Psoas muscle (tissue), 7 donors: ENCODE results near the gene TMEM238L. TPM values are rescaled to one million over a fixed set of nuclear protein-coding genes. Genes with fewer than 3 reads are reported as not detected.

Experiments
- polyA plus RNA-seq, 3 donors: library from polyadenylated mRNA; stranded (reverse); fragments of 200-250 nt; gene quantifications; one replicate each; pipeline ENCODE4 v1.2.3, GENCODE V29; 2013
- total RNA-seq, 4 donors: library from RNA; stranded (reverse); fragmentation: NEBNext Ultra II Directional in 2 of 4; extraction: Animal tissue kit (Norgen Biotek cat#: 25700) in 2 of 4; gene quantifications; one replicate each; pipeline versions ENCODE4 v1.2.1 to v1.2.4, GENCODE V29; 2021 to 2023
- donor health status: healthy with polysubstance abuse.
- donor health status: DM: no; HTN: no; CAD: no; lungs with moderate emphysema.
- donor health status: Bipolar disorder and iron deficiency.
- donor health status: healthy.
- donor health status: DM: no; HTN: no; CAD: no.
- donor health status: DM: no; HTN: no; CAD: no.
- donor health status: DM: yes; HTN: yes; CAD: no.

Gene TMEM238L
- total and polyA plus RNA-seq, 7 donors: 0.03 to 0.07 TPM; not detected in 5

Other genes starting within 250 kb of the TMEM238L start
- gene MYH3, start 146.8 kb downstream of the TMEM238L start, total RNA-seq: 100 to 1,000 TPM in 1 of 4 donors, 10 to 100 TPM in 1, 1 to 10 TPM in 2; 5.8 to 261 (median 34.6) TPM
- 1 to 10 TPM; 1.9 to 5.4 (median 2.1) TPM for gene MYH3, start 146.8 kb downstream of the TMEM238L start, polyA plus RNA-seq
- gene SCO1, start 106.6 kb downstream of the TMEM238L start, total RNA-seq: 10 to 100 TPM; 25.9 to 36.1 (median 27.5) TPM
- gene SCO1, start 106.6 kb downstream of the TMEM238L start, polyA plus RNA-seq: 10 to 100 TPM; 17.5 to 38.9 (median 28.6) TPM
- 10 to 100 TPM in 2 of 4 donors, 1 to 10 TPM in 2; 8.9 to 15.8 (median 10.6) TPM for gene ADPRM, start 106.5 kb downstream of the TMEM238L start, total RNA-seq
- 10 to 100 TPM; 10.6 to 14.6 (median 13.7) TPM for gene ADPRM, start 106.5 kb downstream of the TMEM238L start, polyA plus RNA-seq
- gene TMEM220, start 74.1 kb downstream of the TMEM238L start, total RNA-seq: 1 to 10 TPM; 4.2 to 8.9 (median 6.5) TPM
- 1 to 10 TPM; 3.4 to 4.9 (median 3.6) TPM for gene TMEM220, start 74.1 kb downstream of the TMEM238L start, polyA plus RNA-seq
- gene PIRT, start 34.0 kb upstream of the TMEM238L start, total RNA-seq: not detected
- under 1 TPM in 1 of 3 donors, not detected in 2; 0.01 TPM for gene PIRT, start 34.0 kb upstream of the TMEM238L start, polyA plus RNA-seq